ENCODE results near the gene TOP3A. TPM values are rescaled to one million over a fixed set of nuclear protein-coding genes. Genes with fewer than 3 reads are reported as not detected.
A peak's percentile ranks its signal among the peaks of the same experiment; 100 is the strongest.

Gene TOP3A
- total RNA-seq, 1 experiment from 2014 or later, result 68.7 TPM

- H3K4me1 ChIP-seq (ENCODE audit: insufficient read depth, low read length), result no peaks in the 10 kb centered on the region
- peaks cover 3% of the 10 kb centered on the region for H3K23me2 ChIP-seq (ENCODE audit: insufficient read length, low read depth, low read length, poor library complexity, severe bottlenecking)
- H3K18ac ChIP-seq (ENCODE audit: insufficient read length, low read depth, low read length), result no peak overlapping the region
- H4K20me1 ChIP-seq (ENCODE audit: control insufficient read depth, insufficient read depth, insufficient read length), result no peaks in the 10 kb centered on the region
- H3K4me3 Mint-ChIP-seq, result peak overlapping the region; percentile 87 to 94
- no peaks in the 10 kb centered on the region for H3K9me3 ChIP-seq (ENCODE audit: control insufficient read depth, low read depth, low read length)
- no peak overlapping the region for H3K4ac ChIP-seq (ENCODE audit: low read depth, low read length)
- no peak overlapping the region for H2BK20ac ChIP-seq (ENCODE audit: low read depth, low read length, poor library complexity, severe bottlenecking)
- TF ChIP-seq CTCF (conservative IDR thresholded peaks at IDR 0.05), result no peak
- H3K23ac ChIP-seq (ENCODE audit: insufficient read length, low read depth, low read length), result no peak overlapping the region
- no peak overlapping the region for H4K8ac ChIP-seq (replicated peaks; ENCODE audit: insufficient read length, low read depth, low read length)
- H3T11ph ChIP-seq (ENCODE audit: low read length), result no peak overlapping the region
- no peak overlapping the region for H2BK15ac ChIP-seq (ENCODE audit: low read depth, low read length)
- no peaks in the 10 kb centered on the region for H3K27me3 ChIP-seq (ENCODE audit: insufficient read depth, low read length)
- H2BK5ac ChIP-seq (ENCODE audit: insufficient read length, low read length), result no peak overlapping the region
- H3K14ac ChIP-seq (ENCODE audit: insufficient read depth, low read length), result no peak overlapping the region
- no peak overlapping the region for H4K91ac ChIP-seq (ENCODE audit: insufficient read length, low read depth, low read length)
- no peak overlapping the region for H2BK12ac ChIP-seq (ENCODE audit: insufficient read length, low read depth, low read length)
- no peaks in the 10 kb centered on the region for H3K27me3 Mint-ChIP-seq (ENCODE audit: low read depth)
- H2BK120ac ChIP-seq (ENCODE audit: low read depth, low read length, poor library complexity, severe bottlenecking), result no peak overlapping the region
- no peak overlapping the region for H3K27ac ChIP-seq (ENCODE audit: insufficient read length, low read depth, low read length)
- H3K79me1 ChIP-seq (ENCODE audit: insufficient read depth, low read depth, low read length, poor library complexity, severe bottlenecking), result peaks cover 3% of the 10 kb centered on the region
- peaks cover 4 to 23% (median 19%) of the 10 kb centered on the region in 3 experiments; a peak in 6 of 7 replicates for H3K36me3 Mint-ChIP-seq (ENCODE audit: insufficient read depth in 1 of 3, low read depth in 3 of 3)
- WGBS (ENCODE audit: extremely low coverage, insufficient read length, low lambda C conversion rate), result 100% methylated on average over 2 of the region's 15 CpGs
- H4K5ac ChIP-seq (ENCODE audit: insufficient read length, low read depth, low read length), result no peak overlapping the region
- no peak for DNase-seq
- H2AFZ ChIP-seq (ENCODE audit: low read length), result no peak overlapping the region
- H3K56ac ChIP-seq (ENCODE audit: insufficient read length, low read depth, low read length), result no peak overlapping the region
- peak overlapping the region; percentile 28 for H3K9ac ChIP-seq (ENCODE audit: extremely low read depth, insufficient read length, low read length)
- H3K4me2 ChIP-seq (ENCODE audit: insufficient read depth, insufficient read length, low read length), result peak overlapping the region; percentile 51
- H3K9me3 Mint-ChIP-seq, result no peaks in the 10 kb centered on the region
- H3K4me1 Mint-ChIP-seq, result peaks cover 11 to 12% of the 10 kb centered on the region in 2 experiments
- H3K27ac Mint-ChIP-seq, result peak overlapping the region in 2 of 3 experiments; percentile 57 to 82; a peak in 2 of 7 replicates
- peaks cover 4% of the 10 kb centered on the region; the same call in 1 of the 2 replicates for H3K79me2 ChIP-seq (ENCODE audit: insufficient read depth, low read length)
- no peak overlapping the region for H2AK5ac ChIP-seq (ENCODE audit: insufficient read length, low read length)
Measured at GRCh38 chr17:18361837-18362697, 47.3 kb upstream of the TOP3A start.
